Kidney epithelial cell (primary cell): ENCODE results near the gene ZSCAN22. TPM values are rescaled to one million over a fixed set of nuclear protein-coding genes. Genes with fewer than 3 reads are reported as not detected.

Experiments used
- DNase-seq: peaks from one replicate; pipeline ENCODE4 v3.0.0-alpha.2; 2010; ENCODE audit warnings: low read depth
- H3K27me3 ChIP-seq: 2 replicates; pipeline ENCODE4 v1.6.0; 2011; ENCODE audit warnings: low read length; ENCODE audit not compliant: control insufficient read depth, insufficient read depth
- H3K36me3 ChIP-seq: 2 replicates; pipeline ENCODE4 v1.5.1; 2011; ENCODE audit warnings: low read length; ENCODE audit not compliant: control insufficient read depth, insufficient read depth
- H3K4me3 ChIP-seq: 2 replicates; pipeline ENCODE4 v1.5.1; 2011; ENCODE audit warnings: low read depth, mild to moderate bottlenecking, control low read depth, low read length
- total RNA-seq: library from RNA; depleted of rRNA; stranded (reverse); fragments of >200 nt; gene quantifications from 2 replicates; pipeline ENCODE4 v1.2.3, GENCODE V29; 2015
- TF ChIP-seq, protein P1 (sequence below): IDR thresholded peaks from 2 replicates; pipeline ENCODE4 v1.5.1; 2011; ENCODE audit warnings: mild to moderate bottlenecking, moderate library complexity, low read length, control low read depth, inconsistent platforms; ENCODE audit not compliant: insufficient read depth, poor library complexity, severe bottlenecking

ZSCAN22 gene
- total RNA-seq, 1 donor from 2014 or later, result 2.0 TPM

DNA sequence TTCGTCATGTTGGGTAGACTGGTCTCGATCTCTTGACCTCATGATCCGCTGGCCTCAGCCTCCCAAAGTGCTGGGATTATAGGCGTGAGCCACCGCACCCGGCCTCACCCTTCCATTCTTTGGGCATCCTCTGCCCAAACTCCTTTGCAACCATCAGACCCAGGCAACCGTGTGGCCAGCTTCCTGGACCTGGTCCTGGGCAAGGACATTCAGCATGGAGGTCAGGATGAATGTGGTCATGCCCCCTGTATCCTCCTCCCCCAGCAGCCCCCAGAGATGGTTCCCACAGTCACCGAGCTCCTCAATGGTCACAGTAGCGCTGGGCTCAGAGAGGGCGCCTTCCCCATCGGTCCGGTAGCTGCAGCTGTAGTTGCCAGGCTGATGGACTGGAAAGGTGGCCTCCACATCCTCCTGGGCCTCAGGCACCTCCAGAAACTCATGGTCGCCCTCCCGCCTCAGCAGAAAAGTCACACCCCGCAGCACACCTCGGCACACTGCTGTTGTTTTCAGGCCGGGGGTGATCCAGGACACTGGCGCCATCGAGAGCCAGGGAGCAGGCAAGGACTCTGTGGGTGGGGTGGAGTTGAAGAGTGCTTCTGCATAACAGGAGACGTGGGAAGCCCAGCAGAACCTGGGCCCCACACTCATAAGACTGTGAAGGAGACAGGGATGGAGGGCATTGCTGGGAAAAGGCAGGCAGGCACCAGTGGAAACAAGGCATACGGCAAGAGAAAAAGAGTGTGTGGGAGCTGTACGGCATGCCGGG is 25.4 kb downstream of the ZSCAN22 start:
- H3K27me3 ChIP-seq, result peaks cover 71% of the 10 kb centered on the region
- no peaks in the 10 kb centered on the region for H3K36me3 ChIP-seq
- TF ChIP-seq, protein P1, sequence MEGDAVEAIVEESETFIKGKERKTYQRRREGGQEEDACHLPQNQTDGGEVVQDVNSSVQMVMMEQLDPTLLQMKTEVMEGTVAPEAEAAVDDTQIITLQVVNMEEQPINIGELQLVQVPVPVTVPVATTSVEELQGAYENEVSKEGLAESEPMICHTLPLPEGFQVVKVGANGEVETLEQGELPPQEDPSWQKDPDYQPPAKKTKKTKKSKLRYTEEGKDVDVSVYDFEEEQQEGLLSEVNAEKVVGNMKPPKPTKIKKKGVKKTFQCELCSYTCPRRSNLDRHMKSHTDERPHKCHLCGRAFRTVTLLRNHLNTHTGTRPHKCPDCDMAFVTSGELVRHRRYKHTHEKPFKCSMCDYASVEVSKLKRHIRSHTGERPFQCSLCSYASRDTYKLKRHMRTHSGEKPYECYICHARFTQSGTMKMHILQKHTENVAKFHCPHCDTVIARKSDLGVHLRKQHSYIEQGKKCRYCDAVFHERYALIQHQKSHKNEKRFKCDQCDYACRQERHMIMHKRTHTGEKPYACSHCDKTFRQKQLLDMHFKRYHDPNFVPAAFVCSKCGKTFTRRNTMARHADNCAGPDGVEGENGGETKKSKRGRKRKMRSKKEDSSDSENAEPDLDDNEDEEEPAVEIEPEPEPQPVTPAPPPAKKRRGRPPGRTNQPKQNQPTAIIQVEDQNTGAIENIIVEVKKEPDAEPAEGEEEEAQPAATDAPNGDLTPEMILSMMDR, result no peak
- H3K4me3 ChIP-seq, result no peak overlapping the region
- no peak for DNase-seq

DNA sequence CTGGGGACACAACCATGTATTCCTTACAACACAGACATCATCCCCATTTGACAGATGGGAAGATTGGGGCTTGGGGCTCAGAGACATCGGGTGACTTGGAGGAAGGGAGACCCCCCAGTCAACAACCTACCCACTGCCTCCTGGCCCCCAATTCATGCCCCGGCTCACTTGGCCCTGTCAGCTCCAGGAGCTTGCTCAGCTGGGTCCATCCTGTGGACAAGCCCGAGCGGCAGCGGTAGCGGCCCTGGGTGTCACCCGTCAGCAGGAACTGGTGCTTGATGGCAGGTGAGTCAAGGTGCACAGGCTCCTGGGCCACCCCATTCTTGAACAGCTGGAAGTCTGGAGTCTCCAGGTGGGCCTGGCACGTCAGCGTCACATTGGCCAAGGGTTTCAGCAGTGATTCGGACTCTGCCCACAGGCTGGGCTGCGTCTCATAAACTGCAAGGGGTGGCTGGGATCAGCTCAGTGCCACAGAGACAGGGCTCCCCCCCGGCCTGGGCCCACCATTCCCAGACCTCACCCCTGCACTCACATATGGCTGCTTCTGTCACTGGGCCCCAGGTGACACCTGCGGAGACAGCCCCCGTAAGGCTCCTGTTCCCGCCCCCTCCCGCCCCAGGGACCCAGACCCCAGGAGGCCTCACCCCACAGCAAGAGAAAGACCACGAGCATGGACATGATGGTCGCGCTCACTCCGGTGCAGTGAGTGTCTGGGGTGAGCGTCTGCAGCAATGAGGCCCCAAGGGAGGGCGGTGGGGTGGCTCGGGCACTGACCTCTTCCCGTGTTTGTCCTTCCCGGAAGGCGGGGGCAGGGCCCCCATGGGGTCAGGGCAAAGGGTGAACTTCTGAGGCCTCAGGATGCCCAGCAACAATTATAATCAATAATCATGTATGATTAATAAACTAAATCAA is 26.2 kb downstream of the ZSCAN22 start, which contains the start of gene A1BG:
Gene A1BG (minus strand): TSS at position 733 of the 912 bp plus-strand sequence. CDS start 55 bp downstream, at position 678.
- no peak within 1 kb of the TSS for H3K4me3 ChIP-seq
- no peaks in the 10 kb centered on the region for H3K36me3 ChIP-seq
- TF ChIP-seq, protein P1, result no peak
- DNase-seq, result no peak
- H3K27me3 ChIP-seq, result peaks cover 66% of the 10 kb centered on the region

GRCh38 chr19:58353717-58354477 is 27.1 kb downstream of the ZSCAN22 start:
- Histone ChIP-seq H3K27me3 (peaks cover 65% of the 10 kb centered on the region), H3K4me3 (no peak overlapping the region), H3K36me3 (no peaks in the 10 kb centered on the region)
- no peak for DNase-seq
- TF ChIP-seq, protein P1, result no peak

DNA sequence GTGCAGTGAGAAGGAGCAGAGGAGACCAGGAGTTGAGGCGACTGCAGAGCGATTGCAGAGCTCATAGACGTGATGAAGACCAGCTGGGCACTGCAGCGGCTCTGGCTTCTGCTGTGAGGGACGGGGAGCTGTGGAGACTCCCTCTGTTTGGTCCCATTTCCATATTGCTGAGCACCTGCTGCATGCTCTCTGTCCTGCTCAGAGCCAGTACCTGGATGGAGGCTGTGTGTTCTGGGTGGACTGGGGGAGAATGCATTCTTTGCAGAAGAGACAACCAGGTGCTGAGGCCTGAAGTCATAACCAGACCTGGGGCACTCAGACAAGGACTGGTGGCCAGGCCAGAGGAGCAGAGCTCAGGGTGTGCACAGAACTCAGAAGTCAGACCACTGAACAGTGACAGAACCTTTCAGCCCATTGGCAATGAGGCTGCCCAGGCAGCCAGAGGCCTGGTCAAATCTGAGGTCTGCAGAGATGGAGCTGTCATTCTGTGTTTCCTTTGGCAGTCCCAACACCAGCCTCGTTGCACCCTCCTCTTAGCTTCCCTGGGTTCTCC is 27.8 kb downstream of the ZSCAN22 start:
- no peak overlapping the region for H3K4me3 ChIP-seq
- no peaks in the 10 kb centered on the region for H3K36me3 ChIP-seq
- peaks cover 61% of the 10 kb centered on the region for H3K27me3 ChIP-seq
- no peak for DNase-seq
- TF ChIP-seq, protein P1, result no peak

DNA sequence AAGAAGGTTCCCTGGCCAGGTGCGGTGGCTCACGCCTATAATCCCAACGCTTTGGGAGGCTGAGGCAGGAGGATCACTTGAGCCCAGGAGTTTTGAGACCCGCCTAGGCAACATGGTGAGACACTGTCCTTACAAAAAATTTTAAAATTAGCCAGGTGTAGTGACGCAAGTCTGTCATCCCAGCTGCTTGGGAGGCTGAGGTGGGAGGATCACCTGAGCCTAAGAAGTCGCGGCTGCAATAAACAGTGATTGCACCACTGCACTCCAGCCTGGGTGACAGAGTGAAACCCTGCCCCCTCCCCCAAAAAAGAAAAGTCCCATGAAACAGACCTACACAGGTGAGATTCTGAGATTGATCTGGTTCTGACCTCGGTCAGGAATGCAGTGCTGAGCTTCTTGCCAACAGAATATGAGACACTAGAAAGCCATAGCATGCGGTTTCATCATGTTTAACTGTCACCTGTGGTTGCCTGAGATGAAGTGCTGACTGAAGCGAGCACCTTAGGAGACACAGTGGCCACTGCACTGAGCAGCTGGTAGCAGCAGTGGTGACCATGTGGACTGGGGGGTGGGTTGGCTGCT is 28.5 kb downstream of the ZSCAN22 start:
- H3K4me3 ChIP-seq, result no peak overlapping the region
- no peaks in the 10 kb centered on the region for H3K36me3 ChIP-seq
- no peak for DNase-seq
- TF ChIP-seq, protein P1, result no peak
- H3K27me3 ChIP-seq, result peaks cover 54% of the 10 kb centered on the region
